HCT116 (cell line): Measurements from ENCODE around the gene NCKAP5. TPM values are rescaled to one million over a fixed set of nuclear protein-coding genes. Genes with fewer than 3 reads are reported as not detected.

Experiments used
- ATAC-seq: fragments of 200-7000 bp; cut with Tn5 transposase; 2 replicates; pipeline ENCODE4 v1.9.1; 2020; ENCODE audit warnings: mild to moderate bottlenecking, moderate library complexity
- BruUV-seq: library from RNA; stranded (reverse); fragments of 400-500 nt; replicated peaks from 2 replicates; lab custom pipeline; 2021; lab: Mats Ljungman, UMichigan
- CTCF ChIA-PET: fragments of 300-600 bp; sonication (Branson Sonifier 250); formaldehyde crosslinking; loops from one replicate; lab custom pipeline; 2021; ENCODE audit warnings: antibody characterized with exemption; lab: Charles Lee
- POLR2A ChIA-PET: fragments of 300-600, 350-600 bp; sonication (Branson Sonifier 250); formaldehyde crosslinking; loops from one replicate; lab custom pipeline; 2021; ENCODE audit warnings: antibody characterized with exemption; lab: Charles Lee
- RAD21 ChIA-PET, 2 experiments: fragments of 300-600 bp; sonication (Branson Sonifier 250); formaldehyde crosslinking; loops; one replicate each; lab custom pipeline; 2023; ENCODE audit warnings: low total read pairs in 2 of 2; ENCODE audit not compliant: uncharacterized antibody in 2 of 2, unreplicated experiment in 2 of 2, low non-redundant PET in 1 of 2; lab: Charles Lee
- DNase-seq: peaks from one replicate; pipeline ENCODE4 v3.0.0-alpha.2; 2010; ENCODE audit warnings: low read depth, low spot score
- H2AFZ ChIP-seq: fragments of 200-600 bp; shearing (Covaris generic), sonication (generic); 2 replicates; pipeline ENCODE4 v1.6.1; 2017; ENCODE audit warnings: low read depth, mixed run types, mixed read lengths, antibody characterized with exemption, low read length; ENCODE audit not compliant: poor library complexity, severe bottlenecking
- H3K27ac ChIP-seq: 2 replicates; pipeline ENCODE4 v1.5.1; 2012; ENCODE audit warnings: low read depth, low read length
- H3K27me3 ChIP-seq: fragments of 200-600 bp; sonication (generic); 2 replicates; pipeline ENCODE4 v1.6.1; 2016; ENCODE audit warnings: mixed run types, low read length, mixed read lengths; ENCODE audit not compliant: insufficient read depth
- H3K36me3 ChIP-seq, 2 experiments: fragments of 200-500 bp in 1 of 2; fragments of 200-600 bp in 1 of 2; sonication (Bioruptor generic) in 1 of 2; sonication (generic) in 1 of 2; 2 replicates each; pipeline versions ENCODE4 v1.5.1 to v1.6.1; 2014 to 2016; ENCODE audit warnings: low read length in 2 of 2, inconsistent platforms in 1 of 2, mixed read lengths in 1 of 2, mixed run types in 1 of 2; ENCODE audit not compliant: insufficient read depth in 2 of 2, control insufficient read depth in 1 of 2
- H3K4me1 ChIP-seq, 2 experiments: fragments of 200-600 bp in 1 of 2; sonication (generic) in 1 of 2; 2 replicates each; pipeline versions ENCODE4 v1.5.1 to v1.6.1; 2012 to 2017; ENCODE audit warnings: low read length in 2 of 2, inconsistent platforms in 1 of 2, mild to moderate bottlenecking in 1 of 2, mixed read lengths in 1 of 2, mixed run types in 1 of 2, moderate library complexity in 1 of 2; ENCODE audit not compliant: insufficient read depth in 2 of 2, control insufficient read depth in 1 of 2
- H3K4me2 ChIP-seq: fragments of 200-600 bp; sonication (generic); 2 replicates; pipeline ENCODE4 v1.6.1; 2017; ENCODE audit warnings: mixed run types, low read length, mixed read lengths
- H3K4me3 ChIP-seq, 2 experiments: fragments of 200-600 bp in 1 of 2; sonication (generic) in 1 of 2; replicated peaks in 1 of 2; 2 replicates each; pipeline ENCODE4 v1.5.1; 2011 to 2016; ENCODE audit warnings: low read length in 2 of 2, control low read depth in 1 of 2, low read depth in 1 of 2, mild to moderate bottlenecking in 1 of 2, mixed read lengths in 1 of 2, mixed run types in 1 of 2
- H3K79me2 ChIP-seq: fragments of 200-600 bp; sonication (generic); 2 replicates; pipeline ENCODE4 v1.6.1; 2017; ENCODE audit warnings: mild to moderate bottlenecking, mixed run types, low read length, moderate library complexity, mixed read lengths; ENCODE audit not compliant: insufficient read depth
- H3K9ac ChIP-seq: fragments of 200-600 bp; sonication (generic); 2 replicates; pipeline ENCODE4 v1.6.1; 2016; ENCODE audit warnings: low read length, mixed read lengths
- H3K9me2 ChIP-seq: fragments of 200-600 bp; sonication (generic), shearing (Covaris generic); 2 replicates; pipeline ENCODE4 v1.6.1; 2017; ENCODE audit warnings: mixed run types, mild to moderate bottlenecking, moderate library complexity; ENCODE audit not compliant: insufficient read depth
- H3K9me3 ChIP-seq, 2 experiments: fragments of 200-500 bp in 1 of 2; fragments of 200-600 bp in 1 of 2; sonication (Bioruptor generic) in 1 of 2; sonication (generic) in 1 of 2; 2 replicates each; pipeline ENCODE4 v1.6.1; 2014 to 2017; ENCODE audit warnings: low read length in 2 of 2, mixed read lengths in 2 of 2, inconsistent platforms in 1 of 2, low read depth in 1 of 2, mild to moderate bottlenecking in 1 of 2, mixed run types in 1 of 2, moderate library complexity in 1 of 2; ENCODE audit not compliant: control insufficient read depth in 1 of 2, insufficient read depth in 1 of 2
- H4K20me1 ChIP-seq: fragments of 200-600 bp; sonication (generic), shearing (Covaris generic); 2 replicates; pipeline ENCODE4 v1.6.1; 2017; ENCODE audit warnings: mixed run types, mild to moderate bottlenecking, moderate library complexity; ENCODE audit not compliant: insufficient read depth
- CEBPB ChIP-seq: IDR thresholded peaks from 2 replicates; pipeline ENCODE4 v1.6.1; 2012; ENCODE audit warnings: low read depth
- EGR1 ChIP-seq: IDR thresholded peaks from 2 replicates; pipeline ENCODE4 v1.6.1; 2012; ENCODE audit warnings: low read depth
- ELF1 ChIP-seq: IDR thresholded peaks from 2 replicates; pipeline ENCODE4 v1.6.1; 2012; ENCODE audit warnings: low read depth, borderline replicate concordance
- EZH2 ChIP-seq: fragments of 200-600 bp; sonication (generic); IDR thresholded peaks from 2 replicates; pipeline ENCODE4 v1.6.1; 2017; ENCODE audit warnings: antibody characterized with exemption, mixed run types
- EZH2phosphoT487 ChIP-seq: fragments of 200-600 bp; IDR thresholded peaks from 2 replicates; pipeline ENCODE4 v1.6.1; 2018; ENCODE audit warnings: antibody characterized with exemption, borderline replicate concordance
- FOSL1 ChIP-seq: IDR thresholded peaks from 2 replicates; pipeline ENCODE4 v1.6.1; 2012; ENCODE audit warnings: low read depth
- JUND ChIP-seq: IDR thresholded peaks from 2 replicates; pipeline ENCODE4 v1.6.1; 2012
- MAX ChIP-seq: IDR thresholded peaks from 2 replicates; pipeline ENCODE4 v1.6.1; 2012
- POLR2A ChIP-seq: IDR thresholded peaks from 2 replicates; pipeline ENCODE4 v1.7.0; 2011; ENCODE audit warnings: borderline replicate concordance; ENCODE audit not compliant: insufficient read depth, insufficient read length; ENCODE audit errors: extremely low read depth
- POLR2AphosphoS5 ChIP-seq: IDR thresholded peaks from 2 replicates; pipeline ENCODE4 v1.6.1; 2011; ENCODE audit warnings: mild to moderate bottlenecking, low read depth, low read length, moderate library complexity
- RAD21 ChIP-seq: IDR thresholded peaks from 2 replicates; pipeline ENCODE4 v1.6.1; 2012; ENCODE audit warnings: low read depth, mild to moderate bottlenecking
- REST ChIP-seq: IDR thresholded peaks from 2 replicates; pipeline ENCODE4 v1.6.1; 2012; ENCODE audit warnings: low read depth
- SP1 ChIP-seq: IDR thresholded peaks from 2 replicates; pipeline ENCODE4 v1.6.1; 2012; ENCODE audit warnings: low read depth
- SRF ChIP-seq: IDR thresholded peaks from 2 replicates; pipeline ENCODE4 v1.6.1; 2012; ENCODE audit warnings: low read depth
- TCF7L2 ChIP-seq: IDR thresholded peaks from 2 replicates; pipeline ENCODE4 v1.7.0; 2011; ENCODE audit warnings: borderline replicate concordance, inconsistent platforms; ENCODE audit not compliant: insufficient read depth, insufficient read length; ENCODE audit errors: extremely low read depth
- ZBTB33 ChIP-seq: IDR thresholded peaks from 2 replicates; pipeline ENCODE4 v1.6.1; 2011; ENCODE audit warnings: mild to moderate bottlenecking, low read length, moderate library complexity; ENCODE audit not compliant: insufficient replicate concordance; ENCODE audit errors: extremely low read depth
- ZFX ChIP-seq: fragments of 450-650 bp; IDR thresholded peaks from 2 replicates; pipeline ENCODE4 v1.6.1; 2017
- intact Hi-C: fragments of 100-400 bp; cut with micrococcal nuclease; formaldehyde crosslinking; loops from 2 replicates; pipeline ENCODE4 v1.10.0; 2022
- total RNA-seq: library from RNA; stranded (reverse); gene quantifications from one replicate; pipeline ENCODE4 v1.2.1, GENCODE V29; 2021; ENCODE audit not compliant: unreplicated experiment

Gene NCKAP5
- total RNA-seq, 1 experiment from 2014 or later: 0.30 TPM

- Histone ChIP-seq H3K4me3 (no peak overlapping the region), H3K9me2 (no peaks in the 10 kb centered on the region), H3K79me2 (no peaks in the 10 kb centered on the region), H3K36me3 (no peaks in the 10 kb centered on the region)
- CTCF ChIA-PET: no interaction called here
- no TSS peak for BruUV-seq
- TF ChIP-seq FOSL1 (no peak), EZH2 (no peak), ZFX (no peak), RAD21 (no peak), EZH2phosphoT487 (no peak), CEBPB (no peak), ZBTB33 (no peak), ELF1 (no peak), EGR1 (no peak), TCF7L2 (no peak), SP1 (no peak), POLR2A (no peak), MAX (no peak), REST (no peak), POLR2AphosphoS5 (no peak), SRF (no peak), JUND (no peak)
- TF ChIP-seq, all 23 proteins: peak for 0
- Histone ChIP-seq H3K9ac (no peak overlapping the region), H4K20me1 (no peaks in the 10 kb centered on the region), H2AFZ (no peak overlapping the region), H3K4me1 (no peaks in the 10 kb centered on the region), H3K27me3 (no peaks in the 10 kb centered on the region), H3K9me3 (no peaks in the 10 kb centered on the region), H3K4me2 (no peak overlapping the region), H3K27ac (no peak overlapping the region)
- ATAC-seq (no peak), DNase-seq (no peak)
- POLR2A ChIA-PET: no interaction called here
- intact Hi-C loops: no loop called here
- RAD21 ChIA-PET: no interaction called here
Observed at GRCh38 chr2:133568598-133568997, 335 bp upstream of the NCKAP5 start.
